ENCODE measurements around the gene HDAC8. TPM values are rescaled to one million over a fixed set of nuclear protein-coding genes. Genes with fewer than 3 reads are reported as not detected.
"Not testable (repeated sequence)": the region's sequence is repeated elsewhere in the genome, so short reads cannot be mapped to it uniquely, and the experiment has no call there.

HDAC8 gene
- total and polyA plus RNA-seq, 9 of the 15 experiments (the other 6 are each of a cell fraction or from before 2014, with no cell fraction given), result 18.9 to 53.8 (median 28.7) TPM

- Histone ChIP-seq H4K20me1 (replicated peaks; ENCODE audit: control insufficient read depth, insufficient read depth, low read length) (no peaks in the 10 kb centered on the region), H3K4me3 (no peak overlapping the region), H3K36me3 (ENCODE audit: control insufficient read depth, insufficient read depth, low read length) (no peaks in the 10 kb centered on the region; the same call in 2 of the 3 replicates), H3K79me2 (ENCODE audit: control insufficient read depth, insufficient read depth, low read length) (no peaks in the 10 kb centered on the region), H2AFZ (ENCODE audit: low read depth, low read length) (no peak overlapping the region), H3K9ac (ENCODE audit: insufficient read depth in 1 of 2, low read depth in 2 of 2, low read length in 2 of 2) (no peak overlapping the region), H3K27ac (ENCODE audit: extremely low read depth, low read depth, low read length) (no peak overlapping the region), H3K9me1 (ENCODE audit: control insufficient read depth, insufficient read depth, low read length) (no peaks in the 10 kb centered on the region), H3K4me1 (replicated peaks in 1 of 2; ENCODE audit: control insufficient read depth in 2 of 2, insufficient read depth in 2 of 2, low read length in 2 of 2) (no peaks in the 10 kb centered on the region), H3K9me3 (replicated peaks; ENCODE audit: control insufficient read depth, insufficient read depth, low read depth, low read length) (no peaks in the 10 kb centered on the region), H3K27me3 (ENCODE audit: control insufficient read depth in 2 of 2, insufficient read depth in 2 of 2, low read length in 2 of 2) (no peaks in the 10 kb centered on the region), H3K4me2 (ENCODE audit: insufficient read depth, low read length) (no peak overlapping the region)
- DNase-seq (ENCODE audit: extremely low read depth in 1 of 4, low spot score in 3 of 4) (no peak), FAIRE-seq (no peak), ATAC-seq (no peak)
- intact Hi-C loops (cut with micrococcal nuclease), result no loop called here
- in situ Hi-C loops (cut with MboI), result no loop called here
- CTCF ChIA-PET (ENCODE audit: low intra/inter-chr PET ratio), result no interaction called here
- POLR2A ChIA-PET, result no interaction called here
- no TSS peak for BruUV-seq (replicated peaks)
- no peak for TF ChIP-seq BACH1 (tag; IDR thresholded peaks at IDR 0.05)
- TF ChIP-seq CEBPB (tag; IDR thresholded peaks at IDR 0.05), result 0 out of 2 replicates have a peak, but pooled peaks have one; percentile 12
- WGBS (ENCODE audit: insufficient coverage, low coverage, missing lambda C conversion rate), result 31% methylated on average over 2 of the region's 2 CpGs
These were observed 31.5 kb upstream of the HDAC8 start for GRCh38 chrX:72604112-72604511.

- H3K4me3 ChIP-seq; H3K4me2 ChIP-seq (ENCODE audit: insufficient read depth, low read length); H3K27ac ChIP-seq (ENCODE audit: extremely low read depth, low read depth, low read length); intact Hi-C loops (cut with micrococcal nuclease); H2AFZ ChIP-seq (ENCODE audit: low read depth, low read length); H3K9me3 ChIP-seq (replicated peaks; ENCODE audit: control insufficient read depth, insufficient read depth, low read depth, low read length); H4K20me1 ChIP-seq (replicated peaks; ENCODE audit: control insufficient read depth, insufficient read depth, low read length); ATAC-seq; BruUV-seq (replicated peaks); CTCF ChIA-PET (ENCODE audit: low intra/inter-chr PET ratio); DNase-seq (ENCODE audit: extremely low read depth in 1 of 4, low spot score in 3 of 4); in situ Hi-C loops (cut with MboI); H3K27me3 ChIP-seq (ENCODE audit: control insufficient read depth in 2 of 2, insufficient read depth in 2 of 2, low read length in 2 of 2); H3K4me1 ChIP-seq (replicated peaks in 1 of 2; ENCODE audit: control insufficient read depth in 2 of 2, insufficient read depth in 2 of 2, low read length in 2 of 2); POLR2A ChIA-PET; H3K9me1 ChIP-seq (ENCODE audit: control insufficient read depth, insufficient read depth, low read length); H3K9ac ChIP-seq (ENCODE audit: insufficient read depth in 1 of 2, low read depth in 2 of 2, low read length in 2 of 2); H3K36me3 ChIP-seq (ENCODE audit: control insufficient read depth, insufficient read depth, low read length); H3K79me2 ChIP-seq (ENCODE audit: control insufficient read depth, insufficient read depth, low read length); FAIRE-seq: not testable (repeated sequence)
- TF ChIP-seq ZNF146 (CRISPR knock-in tag; IDR thresholded peaks at IDR 0.05; ENCODE audit: unreplicated experiment), result peak; percentile 61
- 39% methylated on average over 3 of the region's 4 CpGs for WGBS (ENCODE audit: insufficient coverage, low coverage, missing lambda C conversion rate)
These were observed 18.4 kb upstream of the HDAC8 start for GRCh38 chrX:72591038-72591437.
